ENCODE data around the gene CNNM1. TPM values are rescaled to one million over a fixed set of nuclear protein-coding genes. Genes with fewer than 3 reads are reported as not detected.

The CNNM1 gene
- total RNA-seq, 1 donor from 2014 or later = 0.20 TPM

DNA sequence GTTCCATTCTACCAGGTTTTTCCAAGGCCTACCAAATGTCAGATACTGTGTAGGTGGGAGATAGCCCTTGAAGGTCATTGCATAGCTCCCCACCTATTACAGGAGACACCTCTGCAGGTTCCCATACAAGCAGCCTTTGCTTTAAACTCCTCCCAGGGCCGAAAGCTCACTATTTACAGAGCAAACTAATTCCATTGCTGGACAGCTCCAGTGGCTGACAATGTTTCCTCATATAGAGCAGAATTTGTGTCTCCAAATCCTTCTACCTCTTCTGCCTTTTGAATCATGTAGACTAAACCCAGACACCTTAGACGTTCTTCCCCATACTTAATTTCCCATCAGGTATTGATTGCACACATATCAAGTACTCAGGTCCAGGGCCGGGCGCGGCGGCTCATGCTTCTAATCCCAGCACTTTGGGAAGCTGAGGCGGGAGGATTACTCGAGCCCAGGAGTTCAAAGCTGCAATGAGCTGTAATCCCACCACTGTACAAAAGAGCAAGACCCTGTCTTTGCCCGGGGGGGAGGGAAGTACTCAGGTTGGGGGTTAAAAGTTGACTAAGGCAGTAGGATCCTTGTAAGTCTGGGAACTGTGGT, 2.1 kb downstream of the CNNM1 start:
- peaks cover 2% of the 10 kb centered on the region for H3K4me1 Mint-ChIP-seq (ENCODE audit: low read depth)
- H3K9me3 Mint-ChIP-seq (ENCODE audit: low read depth) = no peaks in the 10 kb centered on the region
- H3K27ac Mint-ChIP-seq (ENCODE audit: unreplicated experiment) = no peak overlapping the region
- TF ChIP-seq, protein P1, sequence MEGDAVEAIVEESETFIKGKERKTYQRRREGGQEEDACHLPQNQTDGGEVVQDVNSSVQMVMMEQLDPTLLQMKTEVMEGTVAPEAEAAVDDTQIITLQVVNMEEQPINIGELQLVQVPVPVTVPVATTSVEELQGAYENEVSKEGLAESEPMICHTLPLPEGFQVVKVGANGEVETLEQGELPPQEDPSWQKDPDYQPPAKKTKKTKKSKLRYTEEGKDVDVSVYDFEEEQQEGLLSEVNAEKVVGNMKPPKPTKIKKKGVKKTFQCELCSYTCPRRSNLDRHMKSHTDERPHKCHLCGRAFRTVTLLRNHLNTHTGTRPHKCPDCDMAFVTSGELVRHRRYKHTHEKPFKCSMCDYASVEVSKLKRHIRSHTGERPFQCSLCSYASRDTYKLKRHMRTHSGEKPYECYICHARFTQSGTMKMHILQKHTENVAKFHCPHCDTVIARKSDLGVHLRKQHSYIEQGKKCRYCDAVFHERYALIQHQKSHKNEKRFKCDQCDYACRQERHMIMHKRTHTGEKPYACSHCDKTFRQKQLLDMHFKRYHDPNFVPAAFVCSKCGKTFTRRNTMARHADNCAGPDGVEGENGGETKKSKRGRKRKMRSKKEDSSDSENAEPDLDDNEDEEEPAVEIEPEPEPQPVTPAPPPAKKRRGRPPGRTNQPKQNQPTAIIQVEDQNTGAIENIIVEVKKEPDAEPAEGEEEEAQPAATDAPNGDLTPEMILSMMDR (IDR thresholded peaks at IDR 0.05) = no peak
- no peak for DNase-seq (ENCODE audit: low spot score)
- peak overlapping the region; percentile 33 for H3K4me3 Mint-ChIP-seq (ENCODE audit: unreplicated experiment)
- H3K27me3 Mint-ChIP-seq (ENCODE audit: low read depth) = peaks cover 57% of the 10 kb centered on the region
- H3K36me3 Mint-ChIP-seq (ENCODE audit: low read depth) = no peaks in the 10 kb centered on the region

GRCh38 chr10:99337311-99337811, 8.2 kb downstream of the CNNM1 start:
- peaks cover 37% of the 10 kb centered on the region for H3K27me3 Mint-ChIP-seq (ENCODE audit: low read depth)
- DNase-seq (ENCODE audit: low spot score) = no peak
- no peaks in the 10 kb centered on the region for H3K9me3 Mint-ChIP-seq (ENCODE audit: low read depth)
- H3K4me1 Mint-ChIP-seq (ENCODE audit: low read depth) = peaks cover 14% of the 10 kb centered on the region
- TF ChIP-seq, protein P1 (IDR thresholded peaks at IDR 0.05) = no peak
- H3K27ac Mint-ChIP-seq (ENCODE audit: unreplicated experiment) = no peak overlapping the region
- H3K4me3 Mint-ChIP-seq (ENCODE audit: unreplicated experiment) = no peak overlapping the region
- no peaks in the 10 kb centered on the region for H3K36me3 Mint-ChIP-seq (ENCODE audit: low read depth)

DNA sequence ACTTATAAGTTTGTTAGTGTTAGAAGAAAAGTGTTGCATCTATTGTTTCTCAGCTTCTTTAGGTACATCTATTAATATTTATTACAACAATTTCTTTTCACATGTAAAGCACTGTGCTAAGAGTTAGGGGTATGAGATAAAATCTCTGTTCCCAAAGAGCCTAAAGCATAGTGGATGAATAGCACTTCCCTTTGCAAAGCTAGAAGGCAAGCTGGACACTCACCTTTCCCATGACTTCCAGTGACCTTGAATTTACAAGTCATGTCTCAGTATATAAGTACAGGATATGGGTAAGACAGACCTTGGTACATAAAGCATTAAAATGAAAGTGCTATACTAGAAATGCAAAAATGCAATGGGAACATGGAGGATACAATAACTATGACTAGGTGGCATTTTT, 8.7 kb downstream of the CNNM1 start:
- Mint-ChIP-seq H3K9me3 (ENCODE audit: low read depth) (no peaks in the 10 kb centered on the region), H3K4me3 (ENCODE audit: unreplicated experiment) (no peak overlapping the region), H3K36me3 (ENCODE audit: low read depth) (no peaks in the 10 kb centered on the region), H3K27ac (ENCODE audit: unreplicated experiment) (no peak overlapping the region), H3K27me3 (ENCODE audit: low read depth) (peaks cover 34% of the 10 kb centered on the region), H3K4me1 (ENCODE audit: low read depth) (peaks cover 14% of the 10 kb centered on the region)
- TF ChIP-seq, protein P1 (IDR thresholded peaks at IDR 0.05) = no peak
- no peak for DNase-seq (ENCODE audit: low spot score)

DNA sequence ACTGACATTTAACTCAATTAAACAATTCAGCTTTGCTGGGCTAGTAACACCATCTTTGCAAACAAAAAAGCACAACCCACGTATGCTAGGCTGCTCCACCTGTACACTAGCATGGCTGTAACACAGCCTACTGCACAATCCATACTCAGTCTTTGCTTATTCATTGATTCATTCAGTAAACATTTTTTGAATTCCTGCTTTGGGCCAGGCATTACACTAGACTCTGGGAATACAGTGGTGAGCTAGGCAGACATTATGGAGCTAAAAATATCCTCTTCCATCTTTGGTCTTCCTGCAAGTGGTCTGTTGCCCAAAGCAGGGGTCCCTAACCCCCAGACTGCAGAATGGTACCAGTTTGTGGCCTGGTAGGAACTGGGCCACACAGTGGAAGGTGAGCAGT, 9.9 kb downstream of the CNNM1 start:
- Mint-ChIP-seq H3K4me3 (ENCODE audit: unreplicated experiment) (no peak overlapping the region), H3K9me3 (ENCODE audit: low read depth) (no peaks in the 10 kb centered on the region), H3K4me1 (ENCODE audit: low read depth) (peaks cover 14% of the 10 kb centered on the region), H3K27me3 (ENCODE audit: low read depth) (peaks cover 23% of the 10 kb centered on the region), H3K36me3 (ENCODE audit: low read depth) (no peaks in the 10 kb centered on the region), H3K27ac (ENCODE audit: unreplicated experiment) (no peak overlapping the region)
- TF ChIP-seq, protein P1 (IDR thresholded peaks at IDR 0.05) = no peak
- no peak for DNase-seq (ENCODE audit: low spot score)

- TF ChIP-seq, protein P1 (IDR thresholded peaks at IDR 0.05) = no peak
- Mint-ChIP-seq H3K4me3 (ENCODE audit: unreplicated experiment) (no peak overlapping the region), H3K9me3 (ENCODE audit: low read depth) (no peaks in the 10 kb centered on the region), H3K27me3 (ENCODE audit: low read depth) (peaks cover 24% of the 10 kb centered on the region), H3K27ac (ENCODE audit: unreplicated experiment) (no peak overlapping the region), H3K4me1 (ENCODE audit: low read depth) (peaks cover 14% of the 10 kb centered on the region), H3K36me3 (ENCODE audit: low read depth) (no peaks in the 10 kb centered on the region)
- no peak for DNase-seq (ENCODE audit: low spot score)
Measured at GRCh38 chr10:99339563-99340047, 10.4 kb downstream of the CNNM1 start.

Data from chondrocyte (in vitro differentiated cells).